Omental fat pad (tissue), 4 donors: ENCODE measurements around the gene C19orf81. TPM values are rescaled to one million over a fixed set of nuclear protein-coding genes. Genes with fewer than 3 reads are reported as not detected.

Experiments used
- ATAC-seq: fragments of 150-250 bp; one replicate; pipeline ENCODE4 v1.9.1; 2016; ENCODE audit warnings: mild to moderate bottlenecking, moderate library complexity; ENCODE audit not compliant: low FRiP score
- DNase-seq: peaks from one replicate; pipeline ENCODE4 v3.0.0-alpha.2; 2019; ENCODE audit warnings: low spot score
- total RNA-seq, 4 donors: library from RNA; depleted of rRNA; stranded (reverse); fragments of >200 nt; gene quantifications; one replicate each; pipeline ENCODE4 v1.1.0, GENCODE V29; 2016
- TF ChIP-seq, protein P1 (sequence below), 3 donors: fragments of 450-650 bp; IDR thresholded peaks; one replicate each; pipeline ENCODE4 v1.5.1; 2016 to 2017; ENCODE audit warnings: antibody characterized with exemption in 3 of 3, mild to moderate bottlenecking in 3 of 3, moderate library complexity in 2 of 3

Gene C19orf81
- total RNA-seq, 4 donors from 2014 or later = not detected

DNA sequence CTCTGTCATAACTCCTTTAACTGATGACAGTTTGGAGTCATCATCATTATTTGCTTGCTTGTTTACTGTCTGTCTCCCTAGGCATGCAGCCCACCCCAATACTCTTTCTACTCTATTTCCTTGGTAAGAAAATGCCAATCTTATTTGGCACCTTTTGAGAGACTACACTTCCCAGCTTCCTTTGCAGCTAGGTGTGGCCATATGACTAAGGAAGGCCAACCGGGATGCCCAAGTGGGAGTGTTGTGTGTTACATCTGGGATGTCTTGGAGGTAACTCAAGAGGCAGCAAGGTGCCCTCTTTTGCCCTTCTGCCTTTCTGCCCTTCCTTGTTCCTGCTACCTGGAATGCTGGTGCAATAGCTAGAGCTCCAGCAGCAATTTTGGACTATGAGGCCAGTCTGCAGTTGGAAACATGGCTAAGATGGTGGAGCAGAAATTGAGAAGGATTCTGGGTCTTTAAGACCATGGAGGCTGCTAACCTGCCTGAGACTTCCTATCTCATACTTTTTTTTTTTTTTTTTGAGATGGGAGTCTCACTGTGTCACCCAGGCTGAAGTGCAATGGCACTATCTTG is 27.5 kb downstream of the C19orf81 start:
- ATAC-seq (no peak), DNase-seq (no peak)
- TF ChIP-seq, protein P1, sequence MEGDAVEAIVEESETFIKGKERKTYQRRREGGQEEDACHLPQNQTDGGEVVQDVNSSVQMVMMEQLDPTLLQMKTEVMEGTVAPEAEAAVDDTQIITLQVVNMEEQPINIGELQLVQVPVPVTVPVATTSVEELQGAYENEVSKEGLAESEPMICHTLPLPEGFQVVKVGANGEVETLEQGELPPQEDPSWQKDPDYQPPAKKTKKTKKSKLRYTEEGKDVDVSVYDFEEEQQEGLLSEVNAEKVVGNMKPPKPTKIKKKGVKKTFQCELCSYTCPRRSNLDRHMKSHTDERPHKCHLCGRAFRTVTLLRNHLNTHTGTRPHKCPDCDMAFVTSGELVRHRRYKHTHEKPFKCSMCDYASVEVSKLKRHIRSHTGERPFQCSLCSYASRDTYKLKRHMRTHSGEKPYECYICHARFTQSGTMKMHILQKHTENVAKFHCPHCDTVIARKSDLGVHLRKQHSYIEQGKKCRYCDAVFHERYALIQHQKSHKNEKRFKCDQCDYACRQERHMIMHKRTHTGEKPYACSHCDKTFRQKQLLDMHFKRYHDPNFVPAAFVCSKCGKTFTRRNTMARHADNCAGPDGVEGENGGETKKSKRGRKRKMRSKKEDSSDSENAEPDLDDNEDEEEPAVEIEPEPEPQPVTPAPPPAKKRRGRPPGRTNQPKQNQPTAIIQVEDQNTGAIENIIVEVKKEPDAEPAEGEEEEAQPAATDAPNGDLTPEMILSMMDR (IDR thresholded peaks at IDR 0.05) = no peak

DNA sequence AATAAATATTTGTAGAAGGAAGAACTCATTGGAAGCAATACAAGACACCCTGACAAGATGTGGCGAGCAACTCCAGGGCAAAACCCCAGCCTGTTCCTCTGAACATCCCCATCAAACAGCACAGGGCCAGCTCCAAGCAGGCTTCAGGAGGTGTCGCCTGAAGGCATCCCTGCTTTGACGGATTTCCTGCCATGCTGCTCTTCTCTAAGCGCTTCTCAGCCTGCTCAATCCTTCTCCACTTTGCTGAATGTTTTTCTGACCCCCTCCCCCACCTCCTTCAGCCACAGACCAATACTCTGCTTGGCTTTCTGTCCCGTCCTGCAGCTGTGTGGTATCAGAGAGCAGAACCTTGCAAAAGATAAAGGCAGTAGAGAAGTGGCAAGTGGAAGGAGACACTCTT is 28.4 kb downstream of the C19orf81 start:
- TF ChIP-seq, protein P1 (IDR thresholded peaks at IDR 0.05) = no peak
- ATAC-seq = no peak
- no peak for DNase-seq

DNA sequence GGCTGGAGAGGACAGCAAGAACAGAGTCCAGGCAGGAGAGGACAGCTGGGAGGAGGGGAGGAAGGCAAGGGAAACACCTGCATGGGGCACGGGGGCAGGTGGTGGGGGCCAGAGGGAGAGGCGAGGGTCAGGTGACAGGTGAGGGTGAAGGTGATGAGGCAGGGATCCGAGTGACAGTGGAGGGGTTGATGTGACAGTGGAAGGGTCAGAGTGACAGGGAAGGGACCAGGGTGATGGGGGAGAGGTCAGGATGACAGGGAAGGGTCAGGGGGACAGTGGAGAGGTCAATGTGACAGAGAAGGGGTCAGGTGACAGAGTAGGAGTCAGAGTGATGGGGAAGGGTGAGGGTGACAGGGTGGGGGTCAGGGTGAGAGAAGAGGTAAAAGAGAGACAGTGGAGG is 29.1 kb downstream of the C19orf81 start:
- TF ChIP-seq, protein P1 (IDR thresholded peaks at IDR 0.05) = no peak
- no peak for ATAC-seq
- no peak for DNase-seq

DNA sequence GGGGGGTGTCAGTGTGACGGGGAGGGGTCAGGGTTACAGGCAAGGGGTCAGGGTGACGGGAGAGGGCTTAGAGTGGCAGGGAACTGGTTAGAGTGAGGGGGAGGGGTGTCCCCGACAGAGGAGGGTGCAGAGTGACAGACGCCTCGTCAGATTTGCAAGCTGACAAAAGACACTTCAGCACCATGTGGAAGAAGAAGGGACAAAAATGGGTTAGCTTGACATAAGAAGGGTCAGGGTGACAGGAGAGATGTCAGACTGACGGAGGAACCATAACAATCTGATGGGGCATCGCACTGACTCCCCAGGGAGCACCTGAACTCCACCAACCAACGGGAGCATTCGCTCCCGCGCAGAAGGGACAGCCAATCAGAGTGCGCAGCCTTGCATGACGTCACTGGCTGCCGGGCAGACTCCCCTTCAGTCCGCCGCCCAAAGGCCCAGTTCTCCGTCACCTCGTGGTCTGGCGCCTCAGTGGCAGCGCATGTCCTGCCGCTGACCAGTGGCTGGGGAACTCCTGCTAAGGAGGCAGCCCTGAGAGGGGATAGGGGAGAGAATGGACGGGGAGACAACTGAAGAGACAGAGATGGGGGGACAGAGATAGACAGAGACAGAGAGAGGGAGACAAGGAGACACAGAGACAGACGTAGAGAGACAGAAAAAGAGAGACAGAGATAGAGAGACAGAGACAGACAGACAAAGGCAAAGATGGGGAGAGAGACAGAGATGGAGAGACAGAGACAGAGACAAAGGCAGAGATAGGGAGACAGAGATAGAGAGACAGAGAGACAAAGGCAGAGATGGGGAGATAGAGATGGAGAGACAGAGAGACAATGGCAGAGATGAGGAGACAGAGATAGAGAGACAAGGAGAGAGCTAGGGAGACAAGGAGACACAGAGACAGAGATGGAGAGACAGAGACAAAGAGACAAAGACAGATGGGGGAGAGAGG is 30.2 kb downstream of the C19orf81 start:
- DNase-seq (peak; percentile 70), ATAC-seq (peak; percentile 80)
- TF ChIP-seq, protein P1 (IDR thresholded peaks at IDR 0.05) = no peak

DNA sequence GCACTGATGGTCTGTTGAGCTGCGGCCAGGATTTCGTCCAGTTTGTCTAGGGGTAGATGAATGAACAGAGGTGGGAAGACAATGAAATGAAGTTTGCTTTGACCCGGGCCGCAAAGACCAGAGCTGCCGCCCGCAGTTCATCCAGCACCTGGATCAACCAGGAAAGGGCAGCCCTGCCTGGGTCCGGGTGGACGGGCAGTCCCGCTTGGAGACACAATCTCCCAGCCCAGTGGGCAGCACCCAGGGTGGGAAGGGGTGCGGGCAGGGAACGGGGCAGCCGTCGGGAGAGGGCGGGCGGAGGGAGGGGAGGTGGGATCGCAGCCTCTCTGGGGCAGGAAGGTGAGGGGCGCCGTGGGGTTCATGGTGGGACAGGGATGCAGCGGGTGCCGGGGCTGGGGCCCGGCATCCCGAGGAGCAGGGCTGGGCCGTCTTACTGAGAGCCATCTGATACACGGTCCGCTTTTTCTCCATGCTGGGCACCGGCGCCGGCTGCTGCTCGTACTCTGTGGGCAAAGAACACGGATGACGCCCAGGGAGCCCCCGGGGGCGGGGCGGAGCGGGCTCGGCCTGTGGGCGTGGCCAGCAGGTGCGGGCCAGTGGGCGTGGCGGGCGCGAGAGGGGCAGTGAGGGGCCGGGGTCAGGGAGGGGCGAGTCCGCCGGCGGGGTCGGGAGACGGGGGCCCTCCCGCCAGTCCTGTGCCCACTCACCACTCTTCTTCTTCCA is 37.2 kb downstream of the C19orf81 start:
- DNase-seq (no peak), ATAC-seq (no peak)
- TF ChIP-seq, protein P1 (IDR thresholded peaks at IDR 0.05) = no peak

DNA sequence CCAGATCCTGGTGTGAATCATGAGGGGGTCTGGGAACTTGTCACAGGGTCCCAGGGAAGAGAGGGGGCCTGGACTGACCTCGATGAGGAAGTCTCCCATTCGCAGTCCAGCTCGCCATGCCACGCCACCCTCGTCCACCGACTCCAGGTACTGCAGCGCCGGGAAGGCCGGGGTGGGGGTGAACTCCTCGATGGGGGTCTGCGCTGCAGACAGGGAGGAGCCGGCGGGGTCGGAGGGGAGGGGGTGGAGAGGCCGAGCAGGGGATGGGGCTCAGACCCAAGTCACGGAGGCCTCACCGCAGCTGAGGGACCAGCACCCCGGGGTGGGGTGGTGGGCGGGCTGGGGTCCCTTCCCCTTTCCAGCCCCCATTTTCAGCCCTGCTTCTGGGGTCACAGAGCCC is 39.5 kb downstream of the C19orf81 start:
- TF ChIP-seq, protein P1 (IDR thresholded peaks at IDR 0.05) = no peak
- no peak for DNase-seq
- no peak for ATAC-seq
